ENCODE results near the gene CETN1. TPM values are rescaled to one million over a fixed set of nuclear protein-coding genes. Genes with fewer than 3 reads are reported as not detected.

CETN1 gene
- total RNA-seq, 1 experiment from 2014 or later, result not detected

- no peaks in the 10 kb centered on the region; the same call in 1 of the 2 replicates for H3K4me1 Mint-ChIP-seq
- H3K4me3 Mint-ChIP-seq, result no peak overlapping the region
- CTCF ChIA-PET, result interaction anchor here (1.1 to 1.8 kb wide), 3 partner anchors 11 to 221 kb away, joined by 3 to 8 read pairs (median 5); partner anchors contain the start of gene CLUL1
- TF ChIP-seq MYBL2 (CRISPR knock-in tag; IDR thresholded peaks at IDR 0.05) (no peak), HMGA2 (CRISPR knock-in tag; IDR thresholded peaks at IDR 0.05) (no peak), PREB (CRISPR knock-in tag; IDR thresholded peaks at IDR 0.05; ENCODE audit: borderline replicate concordance) (no peak), NR3C1 (CRISPR knock-in tag; conservative IDR thresholded peaks at IDR 0.05; ENCODE audit: low read depth) (no peak), GRHL2 (CRISPR knock-in tag; IDR thresholded peaks at IDR 0.05; ENCODE audit: insufficient replicate concordance, severe bottlenecking) (no peak), ZNF219 (CRISPR knock-in tag; IDR thresholded peaks at IDR 0.05; ENCODE audit: borderline replicate concordance) (no peak), ETV6 (CRISPR knock-in tag; IDR thresholded peaks at IDR 0.05) (no peak), NFATC4 (CRISPR knock-in tag; IDR thresholded peaks at IDR 0.05) (no peak), CBFB (CRISPR knock-in tag; IDR thresholded peaks at IDR 0.05; ENCODE audit: low read depth) (no peak), ATF1 (CRISPR knock-in tag; IDR thresholded peaks at IDR 0.05) (no peak), TP53 (CRISPR knock-in tag; IDR thresholded peaks at IDR 0.05) (no peak), ZNF121 (CRISPR knock-in tag; IDR thresholded peaks at IDR 0.05) (no peak), ZNF671 (CRISPR knock-in tag; IDR thresholded peaks at IDR 0.05) (no peak), JAZF1 (CRISPR knock-in tag; IDR thresholded peaks at IDR 0.05) (no peak), IRF2 (CRISPR knock-in tag; IDR thresholded peaks at IDR 0.05; ENCODE audit: borderline replicate concordance, low read depth) (no peak)
- TF ChIP-seq, protein P1, sequence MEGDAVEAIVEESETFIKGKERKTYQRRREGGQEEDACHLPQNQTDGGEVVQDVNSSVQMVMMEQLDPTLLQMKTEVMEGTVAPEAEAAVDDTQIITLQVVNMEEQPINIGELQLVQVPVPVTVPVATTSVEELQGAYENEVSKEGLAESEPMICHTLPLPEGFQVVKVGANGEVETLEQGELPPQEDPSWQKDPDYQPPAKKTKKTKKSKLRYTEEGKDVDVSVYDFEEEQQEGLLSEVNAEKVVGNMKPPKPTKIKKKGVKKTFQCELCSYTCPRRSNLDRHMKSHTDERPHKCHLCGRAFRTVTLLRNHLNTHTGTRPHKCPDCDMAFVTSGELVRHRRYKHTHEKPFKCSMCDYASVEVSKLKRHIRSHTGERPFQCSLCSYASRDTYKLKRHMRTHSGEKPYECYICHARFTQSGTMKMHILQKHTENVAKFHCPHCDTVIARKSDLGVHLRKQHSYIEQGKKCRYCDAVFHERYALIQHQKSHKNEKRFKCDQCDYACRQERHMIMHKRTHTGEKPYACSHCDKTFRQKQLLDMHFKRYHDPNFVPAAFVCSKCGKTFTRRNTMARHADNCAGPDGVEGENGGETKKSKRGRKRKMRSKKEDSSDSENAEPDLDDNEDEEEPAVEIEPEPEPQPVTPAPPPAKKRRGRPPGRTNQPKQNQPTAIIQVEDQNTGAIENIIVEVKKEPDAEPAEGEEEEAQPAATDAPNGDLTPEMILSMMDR (IDR thresholded peaks at IDR 0.05), result no peak
- DNase-seq (ENCODE audit: low spot score) (no peak), ATAC-seq (no peak)
- H3K9me3 Mint-ChIP-seq, result no peaks in the 10 kb centered on the region
- H3K27me3 Mint-ChIP-seq (ENCODE audit: low read depth), result no peaks in the 10 kb centered on the region
- no peaks in the 10 kb centered on the region for H3K36me3 Mint-ChIP-seq
- H3K27ac Mint-ChIP-seq, result no peak overlapping the region
- POLR2A ChIA-PET, result no interaction called here
Observed at GRCh38 chr18:618618-619017, 38.4 kb downstream of the CETN1 start.

DNA sequence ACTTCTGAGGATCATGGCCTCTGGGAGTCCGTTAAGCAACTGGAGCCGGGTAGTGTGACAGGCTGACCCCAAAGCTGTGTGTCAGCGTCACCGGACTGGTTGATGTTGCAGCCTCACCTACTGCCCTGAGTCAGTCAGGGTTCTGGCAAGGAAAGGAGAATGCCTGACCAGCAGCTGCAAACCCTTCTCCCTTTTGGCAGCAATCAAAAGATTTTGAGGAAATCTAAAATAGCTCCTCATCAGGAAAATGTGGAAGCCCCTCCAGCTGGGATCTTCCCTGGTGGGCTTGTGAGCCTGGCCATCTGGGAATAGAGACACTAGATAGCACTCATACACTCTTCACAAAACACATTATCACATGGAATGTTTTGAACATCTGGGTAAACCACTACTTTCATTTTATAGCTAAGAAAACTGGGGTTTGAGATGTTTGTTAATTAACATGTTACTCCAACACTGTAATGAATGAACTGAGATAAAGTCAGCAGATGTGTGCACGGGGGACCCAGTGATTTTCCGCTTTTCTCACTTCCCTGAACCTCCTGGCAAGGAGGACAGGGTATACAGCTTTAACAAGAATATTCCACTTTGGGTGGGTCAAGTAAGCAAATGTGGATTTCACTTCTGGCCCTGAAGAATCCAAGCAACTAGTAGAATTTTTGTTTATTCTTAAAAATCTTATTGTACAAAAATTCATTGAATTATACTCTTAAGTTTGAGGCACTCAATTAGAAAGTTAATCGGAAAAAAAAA lies 41.3 kb downstream of the CETN1 start:
- no peaks in the 10 kb centered on the region for H3K9me3 Mint-ChIP-seq
- POLR2A ChIA-PET, result no interaction called here
- CTCF ChIA-PET, result interaction anchor here (0.8 to 1.4 kb wide), 6 partner anchors 9 to 211 kb away, joined by 3 read pairs; no protein-coding TSS in a partner anchor
- peaks cover 9% of the 10 kb centered on the region for H3K4me1 Mint-ChIP-seq
- no peak for DNase-seq (ENCODE audit: low spot score)
- H3K36me3 Mint-ChIP-seq, result no peaks in the 10 kb centered on the region
- no peak for ATAC-seq
- H3K27ac Mint-ChIP-seq, result no peak overlapping the region
- no peaks in the 10 kb centered on the region for H3K27me3 Mint-ChIP-seq (ENCODE audit: low read depth)
- H3K4me3 Mint-ChIP-seq, result no peak overlapping the region
- TF ChIP-seq SMAD3 (CRISPR knock-in tag; IDR thresholded peaks at IDR 0.05; ENCODE audit: borderline replicate concordance), result no peak
- TF ChIP-seq PRRX2 (CRISPR knock-in tag; IDR thresholded peaks at IDR 0.05), result no peak
- TF ChIP-seq, protein P2, sequence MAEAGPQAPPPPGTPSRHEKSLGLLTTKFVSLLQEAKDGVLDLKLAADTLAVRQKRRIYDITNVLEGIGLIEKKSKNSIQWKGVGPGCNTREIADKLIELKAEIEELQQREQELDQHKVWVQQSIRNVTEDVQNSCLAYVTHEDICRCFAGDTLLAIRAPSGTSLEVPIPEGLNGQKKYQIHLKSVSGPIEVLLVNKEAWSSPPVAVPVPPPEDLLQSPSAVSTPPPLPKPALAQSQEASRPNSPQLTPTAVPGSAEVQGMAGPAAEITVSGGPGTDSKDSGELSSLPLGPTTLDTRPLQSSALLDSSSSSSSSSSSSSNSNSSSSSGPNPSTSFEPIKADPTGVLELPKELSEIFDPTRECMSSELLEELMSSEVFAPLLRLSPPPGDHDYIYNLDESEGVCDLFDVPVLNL (CRISPR knock-in tag; IDR thresholded peaks at IDR 0.05; ENCODE audit: borderline replicate concordance, low read depth), result no peak
- TF ChIP-seq AR (CRISPR knock-in tag; IDR thresholded peaks at IDR 0.05), result no peak
- TF ChIP-seq, protein P3, sequence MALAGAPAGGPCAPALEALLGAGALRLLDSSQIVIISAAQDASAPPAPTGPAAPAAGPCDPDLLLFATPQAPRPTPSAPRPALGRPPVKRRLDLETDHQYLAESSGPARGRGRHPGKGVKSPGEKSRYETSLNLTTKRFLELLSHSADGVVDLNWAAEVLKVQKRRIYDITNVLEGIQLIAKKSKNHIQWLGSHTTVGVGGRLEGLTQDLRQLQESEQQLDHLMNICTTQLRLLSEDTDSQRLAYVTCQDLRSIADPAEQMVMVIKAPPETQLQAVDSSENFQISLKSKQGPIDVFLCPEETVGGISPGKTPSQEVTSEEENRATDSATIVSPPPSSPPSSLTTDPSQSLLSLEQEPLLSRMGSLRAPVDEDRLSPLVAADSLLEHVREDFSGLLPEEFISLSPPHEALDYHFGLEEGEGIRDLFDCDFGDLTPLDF (CRISPR knock-in tag; IDR thresholded peaks at IDR 0.05), result no peak
- no peak for TF ChIP-seq OVOL2 (CRISPR knock-in tag; IDR thresholded peaks at IDR 0.05; ENCODE audit: borderline replicate concordance)
- TF ChIP-seq, protein P4, sequence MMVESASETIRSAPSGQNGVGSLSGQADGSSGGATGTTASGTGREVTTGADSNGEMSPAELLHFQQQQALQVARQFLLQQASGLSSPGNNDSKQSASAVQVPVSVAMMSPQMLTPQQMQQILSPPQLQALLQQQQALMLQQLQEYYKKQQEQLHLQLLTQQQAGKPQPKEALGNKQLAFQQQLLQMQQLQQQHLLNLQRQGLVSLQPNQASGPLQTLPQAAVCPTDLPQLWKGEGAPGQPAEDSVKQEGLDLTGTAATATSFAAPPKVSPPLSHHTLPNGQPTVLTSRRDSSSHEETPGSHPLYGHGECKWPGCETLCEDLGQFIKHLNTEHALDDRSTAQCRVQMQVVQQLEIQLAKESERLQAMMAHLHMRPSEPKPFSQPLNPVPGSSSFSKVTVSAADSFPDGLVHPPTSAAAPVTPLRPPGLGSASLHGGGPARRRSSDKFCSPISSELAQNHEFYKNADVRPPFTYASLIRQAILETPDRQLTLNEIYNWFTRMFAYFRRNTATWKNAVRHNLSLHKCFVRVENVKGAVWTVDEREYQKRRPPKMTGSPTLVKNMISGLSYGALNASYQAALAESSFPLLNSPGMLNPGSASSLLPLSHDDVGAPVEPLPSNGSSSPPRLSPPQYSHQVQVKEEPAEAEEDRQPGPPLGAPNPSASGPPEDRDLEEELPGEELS (CRISPR knock-in tag; IDR thresholded peaks at IDR 0.05), result no peak
- TF ChIP-seq ERG (CRISPR knock-in tag; IDR thresholded peaks at IDR 0.05), result no peak

Measured in WTC11 (cell line).